GM13976 (cell line): Measurements from ENCODE around the gene FBXO47.

Experiments
- DNase-seq: peaks from one replicate; pipeline ENCODE4 v3.0.0; 2012; ENCODE audit warnings: low spot score
- CTCF ChIP-seq: IDR thresholded peaks from 2 replicates; pipeline ENCODE4 v1.5.1; 2012; ENCODE audit warnings: borderline replicate concordance, mild to moderate bottlenecking; ENCODE audit not compliant: insufficient read depth; ENCODE audit errors: extremely low read depth, missing control alignments, control extremely low read depth
- in situ Hi-C: fragments of 300-500 bp; cut with MboI; formaldehyde crosslinking; loops from one replicate; pipeline ENCODE4 v1.12.0; 2022; ENCODE audit warnings: low sequenced_read_pairs, mixed read lengths, inconsistent platforms; ENCODE audit not compliant: unreplicated experiment

Gene FBXO47

DNA sequence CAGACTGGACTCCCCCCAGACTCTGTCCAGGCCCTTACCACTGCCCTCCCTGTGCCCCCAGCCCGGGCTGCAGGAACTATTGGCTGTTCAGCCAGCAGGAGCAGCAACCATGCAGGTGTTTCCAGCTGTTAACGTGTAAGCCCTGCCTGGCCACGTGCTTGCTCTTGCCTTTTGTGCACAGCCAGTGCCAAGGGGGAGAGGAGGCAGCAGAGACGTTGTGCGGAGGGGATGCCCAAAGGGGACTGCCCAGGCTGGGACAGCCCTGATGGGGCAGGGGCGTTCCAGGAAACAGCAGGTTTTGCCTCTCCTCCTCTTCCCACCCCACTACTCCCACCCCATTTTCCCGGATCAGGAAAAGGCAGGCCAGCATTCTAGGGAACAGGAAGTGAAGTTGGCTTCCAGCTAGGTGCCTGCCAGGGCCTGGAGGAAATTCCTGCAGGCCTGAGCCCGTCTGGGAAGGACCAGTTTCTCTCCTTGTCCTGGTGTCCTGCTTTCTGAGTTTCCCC is 58.5 kb downstream of the FBXO47 start:
- in situ Hi-C loops = no loop called here
- TF ChIP-seq CTCF = no peak
- DNase-seq = no peak

GRCh38 chr17:38907930-38908675 is 59.1 kb downstream of the FBXO47 start:
- in situ Hi-C loops = no loop called here
- DNase-seq = no peak
- TF ChIP-seq CTCF = no peak

DNA sequence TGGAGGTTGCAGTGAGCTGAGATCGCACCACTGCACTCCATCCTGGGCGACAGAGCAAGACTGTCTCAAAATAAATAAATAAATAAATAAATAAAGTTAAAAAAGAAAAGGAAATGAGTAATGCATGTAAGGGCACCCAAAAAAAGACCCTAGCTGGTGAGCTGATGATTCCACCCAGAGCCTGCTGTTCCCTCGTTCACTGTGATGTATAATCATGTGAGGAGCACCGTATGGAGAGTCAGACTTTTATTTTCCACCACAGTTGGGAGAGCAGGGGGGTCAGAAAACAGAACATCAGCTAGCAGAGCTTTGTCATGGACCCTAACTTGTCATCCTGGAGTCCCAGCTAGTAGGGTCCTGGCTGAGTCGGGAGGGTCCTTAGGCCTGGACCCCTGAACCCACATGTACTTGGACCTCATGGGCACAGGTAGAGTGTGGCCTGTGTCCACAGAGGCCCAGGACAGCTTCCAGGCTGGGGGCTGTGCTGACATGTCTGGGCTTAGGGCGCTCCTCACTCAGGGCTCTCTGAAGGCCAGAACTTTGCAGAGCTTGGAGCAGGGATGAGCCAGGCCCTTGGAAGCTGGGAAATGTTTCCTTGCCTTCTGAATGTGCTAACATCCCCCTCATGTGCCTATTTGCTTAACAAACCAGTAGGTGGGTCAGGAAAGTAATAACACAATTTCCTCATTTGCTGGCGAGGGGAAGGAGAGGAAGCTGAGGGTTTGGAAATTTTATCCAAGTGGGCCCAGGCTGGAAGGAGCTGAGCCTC is 60.6 kb downstream of the FBXO47 start:
- in situ Hi-C loops = no loop called here
- DNase-seq = no peak
- TF ChIP-seq CTCF = no peak

- TF ChIP-seq CTCF = no peak
- in situ Hi-C loops = no loop called here
- DNase-seq = no peak
These were observed 61.8 kb downstream of the FBXO47 start for GRCh38 chr17:38905375-38905774.

- no peak for DNase-seq
- no peak for TF ChIP-seq CTCF
- in situ Hi-C loops = no loop called here
These were observed 62.3 kb downstream of the FBXO47 start for GRCh38 chr17:38904892-38905291.

- TF ChIP-seq CTCF = no peak
- no peak for DNase-seq
- in situ Hi-C loops = no loop called here
These were observed 63.8 kb downstream of the FBXO47 start for GRCh38 chr17:38903404-38903803.
